PC-3 (cell line): ENCODE data around the gene ZBTB16. TPM values are rescaled to one million over a fixed set of nuclear protein-coding genes. Genes with fewer than 3 reads are reported as not detected.

Experiments
- ATAC-seq: fragments of 200-7000 bp; cut with Tn5 transposase; 2 replicates; pipeline ENCODE4 v1.9.1; 2020; ENCODE audit warnings: mild to moderate bottlenecking, moderate library complexity
- BruUV-seq: library from RNA; stranded (reverse); fragments of 400-500 nt; replicated peaks from 2 replicates; lab custom pipeline; 2021; lab: Mats Ljungman, UMichigan
- CTCF ChIA-PET: fragments of 300-600 bp; sonication (Branson Sonifier 250); formaldehyde crosslinking; loops from one replicate; lab custom pipeline; 2022; ENCODE audit warnings: antibody characterized with exemption; lab: Charles Lee
- POLR2A ChIA-PET: fragments of 300-600 bp; sonication (Branson Sonifier 250); formaldehyde crosslinking; loops from one replicate; lab custom pipeline; 2022; ENCODE audit warnings: antibody characterized with exemption; ENCODE audit not compliant: unreplicated experiment; lab: Charles Lee
- DNase-seq: peaks from one replicate; pipeline ENCODE4 v3.0.0-alpha.2; 2015
- H2AFZ ChIP-seq: fragments of 300-600 bp; sonication (generic); 2 replicates; pipeline ENCODE4 v1.6.0; 2016; ENCODE audit warnings: antibody characterized with exemption, low read length
- H3F3A ChIP-seq: fragments of 300-600 bp; sonication (generic); one replicate; pipeline ENCODE4 v1.6.0; 2017; ENCODE audit warnings: antibody characterized with exemption, low read length, control low read depth, mild to moderate bottlenecking; ENCODE audit not compliant: unreplicated experiment
- H3K27ac ChIP-seq: fragments of 300-600 bp; sonication (generic); 2 replicates; pipeline ENCODE4 v1.5.1; 2016; ENCODE audit warnings: mild to moderate bottlenecking, low read length
- H3K27me3 ChIP-seq: fragments of 300-600 bp; sonication (generic); 2 replicates; pipeline ENCODE4 v1.6.1; 2016; ENCODE audit warnings: low read length, mixed read lengths
- H3K36me3 ChIP-seq: fragments of 300-600 bp; sonication (generic); 2 replicates; pipeline ENCODE4 v1.6.1; 2016; ENCODE audit warnings: low read depth, mixed run types, low read length, mixed read lengths
- H3K4me1 ChIP-seq: fragments of 300-600 bp; sonication (generic); 2 replicates; pipeline ENCODE4 v1.5.1; 2016; ENCODE audit warnings: low read length; ENCODE audit not compliant: insufficient read depth
- H3K4me2 ChIP-seq: fragments of 300-600 bp; sonication (generic); 2 replicates; pipeline ENCODE4 v1.6.0; 2016; ENCODE audit warnings: low read length
- H3K4me3 ChIP-seq: fragments of 300-600 bp; sonication (generic); 2 replicates; pipeline ENCODE4 v1.5.1; 2016; ENCODE audit warnings: mild to moderate bottlenecking, low read length, mixed read lengths
- H3K79me2 ChIP-seq: fragments of 300-600 bp; sonication (generic); 2 replicates; pipeline ENCODE4 v1.6.1; 2017; ENCODE audit warnings: low read length, mixed read lengths
- H3K9ac ChIP-seq: fragments of 300-600 bp; sonication (generic); 2 replicates; pipeline ENCODE4 v1.6.0; 2016; ENCODE audit warnings: mild to moderate bottlenecking, low read length
- H3K9me2 ChIP-seq: fragments of 300-600 bp; sonication (generic); replicated peaks from 2 replicates; pipeline ENCODE4 v1.6.1; 2016; ENCODE audit warnings: mixed run types, low read length, mixed read lengths
- H3K9me3 ChIP-seq: fragments of 300-600 bp; sonication (generic); 2 replicates; pipeline ENCODE4 v1.6.1; 2016; ENCODE audit warnings: low read length, mixed read lengths
- H4K20me1 ChIP-seq: fragments of 300-600 bp; sonication (generic); 2 replicates; pipeline ENCODE4 v1.6.1; 2016; ENCODE audit warnings: low read length, mixed read lengths
- CTCF ChIP-seq: fragments of 300-600 bp; sonication (generic); conservative IDR thresholded peaks from 2 replicates; pipeline ENCODE4 v1.5.1; 2017; ENCODE audit warnings: antibody characterized with exemption, low read depth, mild to moderate bottlenecking, low read length
- EZH2 ChIP-seq: fragments of 300-600 bp; sonication (generic); IDR thresholded peaks from one replicate; pipeline ENCODE4 v1.6.1; 2017; ENCODE audit warnings: antibody characterized with exemption, mild to moderate bottlenecking, low read length; ENCODE audit not compliant: unreplicated experiment
- EZH2phosphoT487 ChIP-seq: fragments of 300-600 bp; sonication (generic); IDR thresholded peaks from 2 replicates; pipeline ENCODE4 v1.6.1; 2018; ENCODE audit warnings: mild to moderate bottlenecking, antibody characterized with exemption, low read length, borderline replicate concordance
- intact Hi-C: fragments of 100-400 bp; cut with micrococcal nuclease; formaldehyde crosslinking; loops from 2 replicates; pipeline ENCODE4 v1.9.0; 2023
- total RNA-seq: library from RNA; depleted of rRNA; stranded (reverse); fragments of >200 nt; gene quantifications from 2 replicates; pipeline ENCODE4 v1.2.3, GENCODE V29; 2014

Gene ZBTB16
- total RNA-seq, 1 experiment from 2014 or later, result not detected

GRCh38 chr11:114193730-114194679, 134.5 kb downstream of the ZBTB16 start:
- TF ChIP-seq CTCF, result no peak
- TF ChIP-seq EZH2, result no peak
- no peak for TF ChIP-seq EZH2phosphoT487
- Histone ChIP-seq H3K79me2 (no peaks in the 10 kb centered on the region), H3K27me3 (peaks cover 27% of the 10 kb centered on the region), H3K4me3 (no peak overlapping the region), H3K9me3 (no peaks in the 10 kb centered on the region), H4K20me1 (no peaks in the 10 kb centered on the region), H3K9ac (no peak overlapping the region), H3K27ac (no peak overlapping the region), H2AFZ (no peak overlapping the region), H3F3A (no peaks in the 10 kb centered on the region), H3K4me1 (peaks cover 13% of the 10 kb centered on the region; the same call in 1 of the 2 replicates), H3K36me3 (no peaks in the 10 kb centered on the region), H3K9me2 (no peaks in the 10 kb centered on the region), H3K4me2 (no peak overlapping the region)
- DNase-seq (no peak), ATAC-seq (no peak)
- BruUV-seq, result no TSS peak
- intact Hi-C loops, result no loop called here
- ChIA-PET POLR2A (no interaction called here), CTCF (no interaction called here)

GRCh38 chr11:114194702-114195101, 135.2 kb downstream of the ZBTB16 start:
- Histone ChIP-seq H3K4me1 (peaks cover 13% of the 10 kb centered on the region; the same call in 1 of the 2 replicates), H4K20me1 (no peaks in the 10 kb centered on the region), H3K27ac (no peak overlapping the region), H3F3A (no peaks in the 10 kb centered on the region), H3K36me3 (no peaks in the 10 kb centered on the region), H3K9me2 (no peaks in the 10 kb centered on the region), H2AFZ (no peak overlapping the region), H3K4me2 (no peak overlapping the region), H3K4me3 (no peak overlapping the region), H3K9me3 (no peaks in the 10 kb centered on the region), H3K9ac (no peak overlapping the region), H3K79me2 (no peaks in the 10 kb centered on the region), H3K27me3 (peaks cover 32% of the 10 kb centered on the region)
- no peak for TF ChIP-seq EZH2phosphoT487
- TF ChIP-seq EZH2, result no peak
- TF ChIP-seq CTCF, result no peak
- CTCF ChIA-PET, result no interaction called here
- ATAC-seq, result no peak
- DNase-seq, result no peak
- intact Hi-C loops, result no loop called here
- BruUV-seq, result no TSS peak
- POLR2A ChIA-PET, result no interaction called here

GRCh38 chr11:114195151-114195550, 135.6 kb downstream of the ZBTB16 start:
- Histone ChIP-seq H3K27me3 (peaks cover 29% of the 10 kb centered on the region), H3K4me1 (peaks cover 13% of the 10 kb centered on the region; the same call in 1 of the 2 replicates), H3K9me3 (no peaks in the 10 kb centered on the region), H3K79me2 (no peaks in the 10 kb centered on the region), H3K36me3 (no peaks in the 10 kb centered on the region), H3K9me2 (no peaks in the 10 kb centered on the region), H3F3A (no peaks in the 10 kb centered on the region), H3K27ac (no peak overlapping the region), H3K4me3 (no peak overlapping the region), H2AFZ (no peak overlapping the region), H3K4me2 (no peak overlapping the region), H4K20me1 (no peaks in the 10 kb centered on the region), H3K9ac (no peak overlapping the region)
- no TSS peak for BruUV-seq
- CTCF ChIA-PET, result no interaction called here
- no peak for TF ChIP-seq CTCF
- TF ChIP-seq EZH2phosphoT487, result no peak
- TF ChIP-seq EZH2, result no peak
- intact Hi-C loops, result no loop called here
- POLR2A ChIA-PET, result no interaction called here
- DNase-seq (no peak), ATAC-seq (no peak)
